LNCaP clone FGC (cell line): ENCODE results near the gene CS.

Experiments used
- DNase-seq: peaks from one replicate; pipeline ENCODE4 v3.0.0-alpha.2; 2011; ENCODE audit warnings: low read depth
- H3K4me3 ChIP-seq: 2 replicates; pipeline ENCODE4 v1.5.1; 2011; ENCODE audit warnings: mild to moderate bottlenecking, low read depth, low read length, control low read depth
- CTCF ChIP-seq: IDR thresholded peaks from 2 replicates; pipeline ENCODE4 v1.5.1; 2012; ENCODE audit warnings: mild to moderate bottlenecking; ENCODE audit not compliant: control insufficient read depth, insufficient read depth; ENCODE audit errors: extremely low read depth

The CS gene

GRCh38 chr12:56224102-56224701 lies 75.9 kb downstream of the CS start, which contains the start of gene NABP2:
TSS of gene NABP2 (plus strand) at chr12:56224342. CDS start at chr12:56224857, 515 bp downstream.
- peak; percentile 92 for DNase-seq
- peak within 1 kb of the TSS; percentile 75 for H3K4me3 ChIP-seq
- TF ChIP-seq CTCF = peak; percentile 79

GRCh38 chr12:56223571-56224101 lies 76.5 kb downstream of the CS start:
- H3K4me3 ChIP-seq = peak overlapping the region; percentile 75
- TF ChIP-seq CTCF = no peak
- DNase-seq = no peak

GRCh38 chr12:56222531-56222895 lies 77.6 kb downstream of the CS start:
- no peak for DNase-seq
- no peak for TF ChIP-seq CTCF
- peak overlapping the region; percentile 71 for H3K4me3 ChIP-seq

- DNase-seq = peak; percentile 95
- TF ChIP-seq CTCF = no peak
Measured at GRCh38 chr12:56221757-56222530, 78.2 kb downstream of the CS start, which contains the start of gene RNF41. TSS of gene RNF41 (minus strand) at chr12:56221922. CDS start at chr12:56214047, 7,875 bp downstream.

More at GRCh38 chr12:56221757-56222530, 78.2 kb downstream of the CS start, which contains the start of gene RNF41:
- H3K4me3 ChIP-seq = peak within 1 kb of the TSS; percentile 71
